Subcutaneous adipose tissue (tissue), 4 donors: ENCODE data around the gene SIAH3. TPM values are rescaled to one million over a fixed set of nuclear protein-coding genes. Genes with fewer than 3 reads are reported as not detected.

ENCODE experiments used
- CTCF ChIP-seq: fragments of 450-650 bp; IDR thresholded peaks from one replicate; pipeline ENCODE4 v1.5.1; 2016; ENCODE audit warnings: low read depth, mild to moderate bottlenecking, control low read depth, antibody characterized with exemption, moderate library complexity
- total RNA-seq, 4 donors: library from RNA; depleted of rRNA; stranded (reverse); fragments of >200 nt; gene quantifications; one replicate each; pipeline ENCODE4 v1.1.0, GENCODE V29; 2016

SIAH3 gene
- total RNA-seq, 4 donors from 2014 or later: not detected

DNA sequence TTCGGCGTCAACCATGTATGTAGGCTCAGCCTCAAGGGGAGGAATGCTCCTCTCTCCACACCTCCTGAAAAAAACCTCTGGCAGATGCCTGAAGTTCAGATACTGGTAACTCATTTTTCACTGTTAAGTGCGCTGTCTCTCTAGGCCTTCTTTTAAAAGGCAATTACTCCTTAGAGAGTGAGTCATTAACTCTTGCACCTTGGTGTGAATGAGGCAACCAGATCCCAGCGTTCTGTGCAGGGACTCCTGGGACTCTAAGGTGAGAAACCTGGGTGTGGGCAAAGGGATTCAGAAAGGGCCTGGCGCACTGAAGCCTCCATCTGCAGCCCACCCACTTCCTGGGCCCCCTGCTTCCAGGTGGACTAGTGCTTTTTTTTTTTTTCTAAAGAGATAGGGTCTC lies 71.7 kb downstream of the SIAH3 start:
- TF ChIP-seq CTCF: no peak

- TF ChIP-seq CTCF: no peak
Observed at GRCh38 chr13:45778882-45779281, 72.7 kb downstream of the SIAH3 start.

DNA sequence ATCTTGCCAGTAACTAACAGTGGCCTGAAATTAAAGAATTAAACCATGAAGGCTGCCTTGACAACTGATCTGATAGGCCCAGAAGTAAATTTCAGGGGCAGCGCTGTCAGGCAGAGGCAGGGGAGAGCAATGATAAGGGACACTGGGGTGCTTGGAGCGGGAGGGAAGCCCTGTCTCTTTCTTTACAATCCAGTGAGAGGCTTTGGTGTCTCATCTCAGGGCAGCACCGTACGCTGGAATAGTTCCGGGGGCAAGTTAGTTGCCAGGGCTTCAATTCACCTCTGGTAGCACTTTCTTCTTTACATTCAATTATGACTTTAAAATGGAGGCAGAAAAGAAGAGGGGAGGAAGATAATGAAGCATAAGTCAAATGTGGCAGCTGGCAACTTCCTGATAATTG lies 74.8 kb downstream of the SIAH3 start:
- TF ChIP-seq CTCF: no peak

DNA sequence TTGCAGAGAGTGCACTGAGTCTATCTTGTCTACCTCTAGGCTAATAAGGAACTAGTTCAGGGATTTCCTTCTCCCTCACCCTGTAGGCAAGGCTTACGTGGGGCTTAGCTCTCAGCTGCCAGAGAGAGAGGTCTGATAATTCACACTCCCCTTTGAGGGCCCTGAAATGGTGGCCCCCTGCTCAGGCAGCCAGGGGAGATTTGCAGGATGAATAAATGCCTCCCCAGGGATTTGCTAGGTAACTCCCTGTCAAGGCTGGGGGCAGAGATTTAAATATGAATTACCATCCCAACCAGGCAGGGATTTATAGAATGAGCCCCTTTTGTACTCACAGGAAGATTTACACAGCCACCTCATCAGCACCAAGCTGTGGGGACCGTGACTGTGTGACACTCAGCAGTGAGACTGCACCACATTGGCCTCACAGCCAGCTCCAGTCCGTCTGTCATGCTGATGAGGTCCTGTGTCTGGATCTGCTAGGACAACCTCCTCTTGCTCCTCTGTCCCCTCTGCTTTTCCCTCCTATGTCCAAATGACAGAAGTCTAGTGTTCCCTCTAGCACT lies 76.1 kb downstream of the SIAH3 start:
- TF ChIP-seq CTCF: no peak

DNA sequence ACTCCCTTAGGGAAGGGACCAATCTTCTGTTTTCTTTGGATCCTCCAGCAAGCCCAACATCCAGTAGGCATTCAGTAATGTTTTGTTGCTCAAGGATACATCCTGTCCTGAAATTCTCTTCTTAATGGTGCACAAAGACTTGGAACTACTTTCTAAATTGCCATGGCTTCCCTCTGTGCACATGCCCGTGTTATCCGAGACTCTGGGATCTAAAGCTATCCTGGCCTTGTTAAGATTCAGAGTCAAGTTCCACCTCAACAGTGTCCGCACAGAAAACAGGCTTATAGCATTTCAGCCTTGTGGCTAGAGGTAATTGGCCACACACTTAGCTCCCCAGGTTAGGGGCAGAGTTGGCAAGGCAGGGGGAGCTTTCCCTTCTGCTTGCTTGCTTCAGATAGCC lies 77.6 kb downstream of the SIAH3 start:
- no peak for TF ChIP-seq CTCF

DNA sequence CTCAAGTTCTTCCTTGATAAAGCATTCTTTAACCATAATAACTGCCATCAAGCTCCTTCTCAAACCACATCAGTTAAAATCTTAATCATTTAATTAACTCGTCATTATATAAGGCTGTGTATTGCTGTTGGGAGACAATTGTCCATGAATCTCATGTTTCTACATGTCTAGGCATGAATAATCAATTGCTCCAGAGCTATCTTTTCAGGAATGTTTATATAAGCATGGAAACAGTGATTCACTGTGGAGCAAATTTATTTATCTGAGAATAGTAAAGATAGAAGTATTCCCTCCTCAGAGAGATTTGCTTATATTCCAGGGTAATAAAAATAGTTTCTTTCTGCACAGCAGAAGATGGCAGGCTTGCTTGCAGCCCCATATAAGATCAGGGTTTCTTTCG lies 78.3 kb downstream of the SIAH3 start:
- TF ChIP-seq CTCF: no peak

DNA sequence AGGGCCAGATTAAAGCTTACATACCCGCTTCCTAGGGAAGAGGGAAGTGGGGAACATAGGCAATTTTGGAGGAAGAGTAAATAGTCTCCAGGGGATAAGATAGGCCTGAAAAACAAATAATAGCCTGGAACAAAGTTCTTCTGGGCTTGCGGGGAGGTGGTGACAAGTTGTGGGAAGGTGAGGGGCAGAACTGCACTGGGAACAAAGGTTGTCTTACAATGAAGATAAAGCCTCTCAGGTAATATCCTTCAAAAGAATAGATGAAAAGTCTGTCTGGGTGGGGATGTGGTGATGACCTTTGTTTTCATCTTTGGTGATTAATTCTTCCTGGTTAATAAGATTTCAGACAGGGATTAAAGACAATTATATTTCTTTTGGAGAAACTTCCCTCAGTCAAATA lies 80.7 kb downstream of the SIAH3 start:
- no peak for TF ChIP-seq CTCF
